Retina (tissue), 1 donor: ENCODE data around the gene IRX2.

ENCODE experiments used
- DNase-seq: peaks from one replicate; pipeline ENCODE4 v3.0.0-alpha.2; 2016

IRX2 gene

DNA sequence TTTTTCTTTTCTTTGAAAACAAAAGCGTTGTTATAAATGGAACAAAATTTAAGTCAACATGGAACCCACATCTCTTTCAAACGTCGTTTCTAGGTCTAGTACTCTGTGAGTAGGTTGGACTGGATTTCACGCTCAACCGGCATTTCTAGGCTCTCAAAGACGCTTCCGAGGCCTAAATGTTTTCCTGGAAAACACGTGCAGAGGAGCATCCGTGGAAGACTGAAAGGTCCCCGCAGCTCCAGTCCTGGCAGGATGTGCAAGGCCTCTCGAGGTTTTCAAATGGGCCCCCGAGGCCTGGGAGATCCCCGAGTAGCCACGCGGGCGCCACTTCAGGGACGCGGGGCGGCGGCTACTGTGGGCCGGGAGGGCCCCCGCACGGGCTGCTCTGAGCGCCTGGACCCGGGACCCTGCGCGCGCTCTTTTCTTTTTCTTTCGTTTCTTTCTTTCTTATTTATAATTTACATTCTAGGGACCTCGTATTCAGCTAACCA is 4.2 kb upstream of the IRX2 start:
- peak; percentile 66 for DNase-seq

DNA sequence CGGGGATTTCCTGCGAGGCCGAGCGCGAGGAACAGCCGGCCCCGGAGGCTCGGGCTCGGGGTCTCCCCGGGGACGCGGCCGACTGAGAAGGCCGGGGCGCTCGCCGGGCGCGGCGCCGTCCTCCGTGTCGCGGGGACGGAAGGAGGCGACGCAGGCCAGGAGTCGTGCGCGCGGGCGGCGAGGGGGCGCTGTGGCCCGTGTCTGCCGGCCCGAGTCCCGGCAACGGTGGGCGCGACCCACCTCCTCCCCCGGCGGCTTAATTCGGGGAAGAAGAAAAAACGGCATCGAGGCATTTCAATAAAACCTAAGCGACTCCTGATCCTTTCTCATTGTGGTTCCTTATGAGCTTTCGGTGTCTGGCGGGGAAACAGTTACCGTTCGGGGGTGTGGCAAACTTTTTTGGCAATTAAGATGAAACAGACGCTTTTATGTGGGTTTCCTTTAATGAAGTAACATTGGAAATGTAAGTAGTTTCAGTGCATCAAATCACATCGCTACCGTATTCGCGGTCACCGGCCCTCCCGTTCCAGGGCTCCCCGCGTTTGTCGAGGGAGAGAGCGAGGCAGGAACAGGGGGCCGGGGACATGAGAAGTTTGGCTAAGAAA is 3.7 kb upstream of the IRX2 start:
- DNase-seq: peak; percentile 78

DNA sequence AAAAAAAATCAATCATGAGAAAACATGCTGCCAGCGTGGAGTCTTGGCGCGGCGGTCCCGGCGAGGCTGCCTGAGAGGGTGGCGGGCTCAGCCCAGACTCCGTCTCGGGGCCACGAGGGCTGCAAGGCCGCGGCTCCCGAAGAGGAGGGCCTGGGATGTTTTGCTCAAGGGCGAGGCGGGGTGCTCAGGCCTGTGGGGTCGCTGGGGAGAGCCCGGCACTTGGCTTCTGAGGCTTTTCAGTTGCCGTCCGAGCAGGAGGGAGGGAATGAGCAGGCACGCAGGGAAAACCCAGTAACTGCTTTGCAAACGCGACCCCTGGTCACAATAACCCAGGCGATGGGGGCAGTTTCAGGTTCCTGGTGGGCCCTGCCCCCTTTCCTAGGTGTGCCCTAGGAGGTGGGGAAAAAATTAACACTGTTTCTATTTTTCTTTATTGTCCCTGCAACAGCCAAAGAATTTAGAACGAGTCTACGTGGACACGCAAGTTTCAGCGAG is 3.2 kb upstream of the IRX2 start:
- DNase-seq: no peak

DNA sequence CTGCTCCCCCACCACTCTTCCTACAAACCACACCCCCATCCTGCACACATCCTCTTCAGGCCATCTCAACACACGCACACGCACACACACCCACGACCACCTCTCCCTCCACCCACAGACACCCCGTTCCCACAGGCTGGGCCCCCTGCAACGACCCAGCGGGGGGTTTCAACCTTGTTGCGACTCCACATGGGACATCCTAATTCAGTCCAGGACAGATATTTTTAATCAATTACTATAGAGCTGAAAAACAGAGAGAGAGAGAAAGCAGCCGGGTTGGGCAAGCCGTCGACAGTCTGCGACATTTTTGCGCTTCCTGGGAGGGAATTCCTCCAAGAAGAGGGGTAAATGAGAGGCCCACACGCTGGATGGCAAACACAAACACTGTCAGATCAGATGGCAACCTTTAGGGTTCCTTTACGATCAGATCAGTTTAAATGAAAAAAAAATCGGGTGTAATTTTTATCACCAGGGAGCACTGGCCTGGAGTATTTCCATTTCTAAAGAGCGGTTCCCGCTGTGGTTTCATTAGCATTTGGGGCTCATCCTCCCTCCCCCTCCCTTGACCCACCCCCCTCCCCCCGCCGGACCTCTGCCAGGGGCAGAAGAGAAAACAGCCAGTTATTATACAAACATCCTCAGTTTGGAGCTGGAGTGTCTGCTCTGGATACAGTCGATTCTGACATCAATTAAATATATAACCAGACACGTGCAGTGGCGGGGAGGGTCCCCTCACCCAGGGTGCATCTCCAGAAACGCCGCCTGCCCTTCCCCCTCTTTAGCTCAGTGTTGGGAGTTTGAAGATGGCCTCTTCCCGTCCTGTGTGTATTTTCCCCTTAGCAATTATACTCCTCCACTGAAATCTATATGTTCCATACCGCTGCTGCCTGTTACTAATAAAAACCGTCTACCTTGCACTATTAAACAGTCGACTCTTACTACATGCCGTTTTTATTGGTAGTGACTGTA is 2.3 kb upstream of the IRX2 start:
- peak; percentile 53 for DNase-seq

- DNase-seq: peak; percentile 68
Observed at GRCh38 chr5:2752821-2753439, 1.5 kb upstream of the IRX2 start.

- DNase-seq: peak; percentile 78
Observed at GRCh38 chr5:2752059-2752820, 763 bp upstream of the IRX2 start.

GRCh38 chr5:2750758-2751464 is 566 bp downstream of the IRX2 start:
- peak; percentile 50 for DNase-seq

GRCh38 chr5:2750026-2750757 is 1.3 kb downstream of the IRX2 start:
- peak; percentile 76 for DNase-seq

GRCh38 chr5:2749514-2750025 is 1.9 kb downstream of the IRX2 start:
- peak; percentile 78 for DNase-seq

GRCh38 chr5:2748861-2749513 is 2.5 kb downstream of the IRX2 start:
- DNase-seq: peak; percentile 37

GRCh38 chr5:2748179-2748860 is 3.2 kb downstream of the IRX2 start:
- peak; percentile 50 for DNase-seq

DNA sequence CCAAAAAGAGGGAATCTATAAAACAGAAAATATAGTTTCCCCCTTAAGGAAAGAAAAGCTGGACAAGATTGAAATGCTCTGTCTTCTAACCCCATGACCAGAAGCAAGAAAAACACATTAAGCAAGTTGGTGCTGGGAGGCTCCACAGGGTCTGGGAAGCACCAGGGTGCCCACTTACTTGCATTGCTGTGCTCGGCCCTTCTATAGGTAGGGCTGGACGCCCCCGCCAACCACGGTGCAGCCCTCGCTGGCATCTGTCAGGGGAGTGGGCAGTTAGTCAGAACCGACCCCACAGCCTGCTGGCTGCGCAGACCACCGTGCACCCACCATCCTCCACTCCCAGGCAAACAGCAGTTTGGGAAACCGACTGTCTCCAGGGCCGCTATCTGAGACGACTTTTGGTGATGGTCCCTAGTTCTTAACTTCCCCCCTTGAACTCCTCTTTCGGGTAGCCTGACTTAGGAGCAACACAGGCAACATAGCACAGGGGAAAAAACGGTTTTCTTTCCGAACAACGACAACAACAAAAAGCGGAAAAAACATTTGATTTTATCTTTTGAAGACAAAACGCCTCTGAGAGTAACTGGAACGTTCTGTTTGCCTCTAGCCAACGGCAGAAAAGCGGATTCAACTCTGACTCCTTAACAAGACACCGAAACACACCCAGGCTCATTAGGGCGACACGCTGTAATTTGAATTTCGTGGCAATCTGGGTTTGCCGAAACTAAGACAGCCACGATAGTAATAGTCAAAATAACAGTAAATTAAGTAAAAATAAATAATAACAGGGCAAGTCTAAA is 3.9 kb downstream of the IRX2 start:
- DNase-seq: peak; percentile 66

GRCh38 chr5:2746561-2747032 is 4.9 kb downstream of the IRX2 start:
- peak; percentile 47 for DNase-seq

- no peak for DNase-seq
Observed at GRCh38 chr5:2744485-2744884, 7.0 kb downstream of the IRX2 start.

- peak; percentile 59 for DNase-seq
Observed at GRCh38 chr5:2742921-2743679, 8.4 kb downstream of the IRX2 start.

- DNase-seq: peak; percentile 47
Observed at GRCh38 chr5:2741956-2742355, 9.5 kb downstream of the IRX2 start.

GRCh38 chr5:2740876-2741555 is 10.5 kb downstream of the IRX2 start:
- peak; percentile 77 for DNase-seq
